Fibroblast of upper back skin (primary cell): ENCODE measurements around the gene SH2D3A.

Experiments used
- DNase-seq: peaks from one replicate; pipeline ENCODE4 v3.0.0-alpha.2; 2013

Gene SH2D3A

GRCh38 chr19:6736169-6736916 is 30.9 kb downstream of the SH2D3A start:
- peak; percentile 87 for DNase-seq

DNA sequence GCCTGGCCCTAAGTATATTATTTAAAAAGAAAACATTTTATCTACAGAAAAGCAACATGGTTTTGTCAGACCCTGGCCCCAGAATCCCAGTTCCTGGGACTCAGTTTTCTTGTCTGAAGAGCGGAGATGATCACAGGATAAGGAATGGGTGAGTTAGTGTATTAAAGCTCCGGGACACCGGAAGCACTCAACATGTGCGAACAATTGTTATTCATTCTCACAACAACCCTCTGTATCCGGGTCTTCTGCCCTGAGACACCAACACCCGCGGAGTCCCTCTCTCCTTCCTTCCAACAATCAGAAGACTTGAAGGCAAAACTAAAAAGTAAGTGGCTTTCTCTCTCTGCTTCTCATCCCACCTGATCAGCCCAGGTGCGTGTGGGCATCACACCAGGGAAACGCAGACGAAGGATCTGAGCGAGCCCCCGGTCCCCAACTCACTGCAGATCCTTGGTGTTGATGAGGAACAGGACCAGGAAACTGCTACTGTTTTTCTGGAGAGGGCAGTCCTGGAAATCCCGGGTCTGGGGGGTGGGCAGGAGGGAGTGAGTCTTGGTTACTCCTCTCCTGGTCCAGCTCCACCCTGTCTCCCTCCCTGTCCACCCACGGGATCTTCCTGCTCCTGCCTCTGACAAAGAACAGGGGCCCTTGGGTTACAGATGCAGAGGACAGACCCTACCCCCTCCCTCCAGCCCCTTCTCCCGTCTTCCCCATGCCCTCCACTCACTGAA is 31.9 kb downstream of the SH2D3A start:
- DNase-seq = no peak

DNA sequence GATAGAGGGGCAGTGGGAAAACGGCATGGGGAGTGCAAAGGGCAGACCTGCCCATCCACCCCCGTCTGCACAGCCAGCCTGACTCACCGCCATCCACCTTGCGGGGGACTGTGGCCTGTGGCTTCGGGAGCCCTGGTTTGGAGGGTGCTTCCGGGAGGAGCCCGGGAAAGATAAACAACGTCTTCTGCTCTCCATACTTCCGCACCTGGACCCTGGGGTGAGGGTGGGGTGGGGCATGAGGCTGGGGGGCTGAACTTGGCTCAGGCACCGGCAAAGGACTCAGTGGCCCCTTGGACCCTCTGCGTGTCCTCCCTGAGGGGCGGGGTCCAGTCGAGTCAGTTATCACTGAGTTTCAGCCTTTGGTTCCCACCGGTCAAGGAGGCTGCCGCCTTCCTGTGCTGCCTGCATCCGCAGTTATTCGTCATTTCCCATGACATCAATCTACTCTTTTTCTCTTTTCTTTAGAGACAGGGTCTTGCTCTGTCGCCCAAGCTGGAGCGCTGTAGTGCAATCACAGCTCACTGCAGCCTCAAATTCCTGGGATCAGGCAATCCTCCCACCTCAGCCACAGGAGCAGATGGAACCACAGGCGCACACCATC is 33.0 kb downstream of the SH2D3A start:
- no peak for DNase-seq

- DNase-seq = no peak
Observed at GRCh38 chr19:6733338-6734095, 33.7 kb downstream of the SH2D3A start.

- DNase-seq = no peak
Observed at GRCh38 chr19:6732803-6733337, 34.4 kb downstream of the SH2D3A start.

DNA sequence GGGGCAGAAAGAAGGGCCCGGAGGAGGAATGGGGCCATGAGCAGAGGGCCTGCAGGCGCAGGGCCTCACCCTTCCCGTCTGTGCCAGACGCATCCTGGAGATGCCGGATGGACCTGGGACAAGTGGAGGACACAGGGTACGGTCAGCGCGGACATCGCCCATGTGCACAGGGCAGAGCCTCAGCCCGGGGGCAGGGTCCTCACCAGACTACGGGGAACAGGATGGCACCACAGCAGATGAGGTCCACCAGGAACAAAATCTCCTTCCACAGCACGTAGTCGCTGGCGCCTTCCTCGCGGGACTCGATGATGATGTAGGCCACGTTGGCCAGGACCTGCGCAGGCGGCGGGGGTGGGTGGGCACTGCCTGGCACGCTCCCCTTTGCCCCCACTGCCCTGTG is 35.4 kb downstream of the SH2D3A start:
- DNase-seq = no peak

DNA sequence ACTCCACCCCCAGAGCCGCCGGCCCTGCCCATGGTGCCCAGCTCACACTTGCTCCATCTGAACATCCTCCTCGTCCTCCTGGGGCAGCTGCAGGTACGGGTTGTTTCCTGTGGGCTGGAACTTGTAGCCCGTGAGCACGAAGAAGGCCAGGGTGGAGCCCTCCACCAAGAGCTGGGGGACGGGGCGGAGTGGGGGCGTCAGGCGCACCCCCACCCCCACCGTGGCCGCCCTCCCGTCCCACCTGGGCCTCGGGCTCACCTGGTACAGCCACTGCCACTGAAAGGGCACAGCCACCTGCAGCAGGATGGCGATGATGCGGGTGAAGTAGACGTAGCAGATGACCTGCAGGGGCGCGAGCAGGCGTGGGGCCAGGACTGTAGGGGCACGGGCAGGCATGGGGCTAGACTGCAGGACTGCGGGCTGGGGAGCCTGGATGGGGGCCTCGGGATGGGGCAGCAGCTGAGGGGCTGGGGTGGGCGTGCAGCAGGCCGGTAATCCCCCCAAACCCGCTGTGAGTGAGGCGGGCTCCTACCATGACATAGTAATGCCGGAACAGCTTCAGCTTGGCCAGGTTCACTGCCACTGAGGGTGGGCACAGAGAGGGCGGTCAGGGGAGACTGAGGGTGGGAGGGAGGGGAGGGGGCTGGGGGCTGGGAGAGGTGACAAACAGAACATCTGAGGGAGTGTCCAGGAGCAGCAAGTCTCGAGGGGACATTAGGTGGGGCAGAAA is 36.1 kb downstream of the SH2D3A start:
- DNase-seq = no peak

- DNase-seq = no peak
Observed at GRCh38 chr19:6730153-6730804, 37.0 kb downstream of the SH2D3A start.

DNA sequence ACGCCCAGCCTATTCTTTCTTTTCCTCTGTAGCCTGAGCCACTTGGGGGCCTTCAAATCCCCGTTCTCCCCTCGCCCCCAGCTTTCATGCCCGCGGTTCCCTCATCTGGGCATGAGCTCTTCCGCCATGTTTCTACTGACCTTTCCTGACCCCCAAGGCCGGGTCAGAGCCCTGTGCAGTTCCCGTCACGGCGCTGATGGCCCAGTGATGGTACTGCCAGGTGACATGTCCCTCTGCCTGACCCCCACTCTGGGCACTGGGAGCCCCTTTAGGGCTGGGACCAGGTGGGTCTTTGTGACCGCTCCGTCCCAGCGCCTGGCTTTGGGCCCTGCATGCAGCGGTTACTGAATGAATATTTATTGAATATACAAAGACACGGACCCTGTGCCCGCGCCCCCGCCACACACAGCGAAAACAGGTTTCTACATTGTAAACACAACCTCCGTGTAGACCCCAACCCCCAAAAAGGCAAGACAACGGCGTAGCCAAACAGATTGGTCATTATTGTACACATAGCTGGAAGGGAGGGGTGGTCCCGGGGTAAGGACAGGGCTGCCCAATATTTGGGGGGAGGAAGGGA is 37.6 kb downstream of the SH2D3A start:
- DNase-seq = no peak

GRCh38 chr19:6728346-6728745 is 38.9 kb downstream of the SH2D3A start:
- no peak for DNase-seq

- no peak for DNase-seq
Observed at GRCh38 chr19:6725513-6726231, 41.6 kb downstream of the SH2D3A start.

- no peak for DNase-seq
Observed at GRCh38 chr19:6724631-6725492, 42.4 kb downstream of the SH2D3A start.

GRCh38 chr19:6723738-6724137 is 43.5 kb downstream of the SH2D3A start:
- DNase-seq = peak; percentile 35

DNA sequence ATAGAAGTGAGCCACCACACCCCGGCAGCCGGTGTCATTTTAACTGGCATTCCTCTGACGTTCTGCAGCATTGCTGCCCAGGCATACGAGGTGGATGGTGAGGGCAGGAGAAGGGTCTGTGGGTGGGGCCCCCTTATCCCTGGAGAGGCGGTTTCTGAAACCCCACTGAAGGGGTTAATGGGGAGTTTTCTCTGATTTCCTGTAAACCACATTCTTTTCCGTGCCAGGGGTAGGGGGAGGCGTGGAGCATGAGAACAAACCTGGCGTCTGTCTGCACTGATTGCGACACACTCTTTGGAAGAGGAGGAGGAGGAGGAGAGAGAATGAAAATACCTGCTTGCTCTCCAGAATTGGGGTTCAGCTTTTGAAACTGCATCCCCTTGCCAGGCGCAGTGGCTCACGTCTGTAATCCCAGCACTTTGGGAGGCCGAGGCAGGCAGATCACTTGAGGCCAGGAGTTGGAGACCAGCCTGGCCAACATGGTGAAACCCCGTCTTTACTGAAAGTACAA is 44.1 kb downstream of the SH2D3A start:
- DNase-seq = peak; percentile 56

- no peak for DNase-seq
Observed at GRCh38 chr19:6721773-6722172, 45.5 kb downstream of the SH2D3A start.

DNA sequence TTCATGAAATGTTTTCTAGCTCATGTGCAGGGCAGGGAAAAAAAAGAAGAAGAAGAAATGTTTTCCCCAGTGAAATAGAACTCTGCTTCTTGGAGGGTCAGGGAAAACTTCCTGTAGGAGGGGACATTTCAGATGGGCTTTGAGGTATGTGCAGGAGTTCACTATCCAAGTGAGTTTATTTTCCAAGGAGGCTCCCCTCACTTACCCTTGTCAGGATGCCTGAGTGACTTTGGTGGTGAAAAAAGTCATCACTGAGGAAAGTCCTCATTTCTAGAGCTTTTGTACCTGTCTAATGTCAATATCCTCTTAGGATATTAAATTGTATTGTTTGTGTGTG is 46.1 kb downstream of the SH2D3A start:
- DNase-seq = no peak

GRCh38 chr19:6720369-6721137 is 46.7 kb downstream of the SH2D3A start, which contains the start of gene C3:
TSS of gene C3 (minus strand) at chr19:6720650. CDS start at chr19:6720589, 61 bp downstream.
- DNase-seq = peak; percentile 62

DNA sequence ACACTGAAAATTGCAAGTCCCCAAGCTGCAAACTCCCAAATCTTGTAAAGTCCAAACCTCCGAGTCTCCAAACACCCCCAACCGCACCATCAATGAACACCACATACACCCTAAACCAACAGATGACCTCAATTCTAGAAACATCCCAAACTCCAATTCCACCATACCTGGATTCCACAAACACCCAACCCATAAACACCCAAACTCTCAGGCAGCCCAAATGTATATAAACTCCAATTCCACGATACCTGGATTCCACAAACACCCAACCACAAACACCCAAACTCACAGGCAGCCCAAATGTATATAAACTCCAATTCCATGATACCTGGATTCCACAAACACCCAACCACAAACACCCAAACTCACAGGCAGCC is 47.3 kb downstream of the SH2D3A start:
- DNase-seq = no peak

DNA sequence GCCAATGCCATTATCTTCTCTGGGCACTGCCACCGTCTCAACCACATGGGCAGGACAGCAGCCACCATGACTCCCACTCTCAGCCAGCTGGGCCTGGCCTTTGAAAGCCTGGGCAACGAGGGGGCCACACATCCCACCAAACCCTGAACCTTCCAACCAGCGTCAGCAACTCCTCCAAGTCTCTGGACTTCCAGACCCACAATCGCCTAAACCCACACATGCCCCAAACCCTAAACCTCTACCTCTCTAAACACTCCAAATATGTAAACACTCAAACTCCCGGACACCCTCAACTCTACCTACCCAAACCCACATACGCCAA is 47.7 kb downstream of the SH2D3A start:
- no peak for DNase-seq
